K562 (cell line): ENCODE data around the gene GALNT12. TPM values are rescaled to one million over a fixed set of nuclear protein-coding genes. Genes with fewer than 3 reads are reported as not detected.
A peak's percentile ranks its signal among the peaks of the same experiment; 100 is the strongest.

Experiments
- ATAC-seq: fragments of 200-7000 bp; cut with Tn5 transposase; 3 replicates; pipeline ENCODE4 v1.9.1; 2020; ENCODE audit warnings: moderate library complexity
- BruUV-seq: library from RNA; stranded (reverse); fragments of 400-500 nt; replicated peaks from 2 replicates; lab custom pipeline; 2021; lab: Mats Ljungman, UMichigan
- CTCF ChIA-PET: fragments of 300-600 bp; formaldehyde crosslinking; extraction: SDS; loops from one replicate; lab custom pipeline; 2021; ENCODE audit warnings: low intra/inter-chr PET ratio; lab: Yijun Ruan, JAX
- POLR2A ChIA-PET: fragments of 300-600, 350-650 bp; sonication (Branson Sonifier 250); formaldehyde crosslinking; extraction: SDS; loops from one replicate; lab custom pipeline; 2021; ENCODE audit warnings: antibody characterized with exemption, inconsistent platforms; lab: Yijun Ruan, JAX
- DNase-seq, 4 experiments: peaks; one replicate each; pipeline versions ENCODE4 v3.0.0 to v3.0.0-alpha.2; 2011 to 2018; ENCODE audit warnings: low spot score in 3 of 4, mixed read lengths in 3 of 4; ENCODE audit errors: extremely low read depth in 1 of 4
- FAIRE-seq: peaks from 2 replicates; lab custom pipeline; 2011; peaks lifted over from hg19 to GRCh38; lab: Jason Lieb, UNC
- H2AFZ ChIP-seq: 2 replicates; pipeline ENCODE4 v1.6.0; 2011; ENCODE audit warnings: low read depth, low read length, control low read depth, inconsistent platforms
- H3K27ac ChIP-seq: fragments of 200-600 bp; 3 replicates; pipeline ENCODE4 v1.8.0; 2011; ENCODE audit warnings: low read depth, mild to moderate bottlenecking, control low read depth, inconsistent platforms, low read length, moderate library complexity, mixed read lengths; ENCODE audit errors: extremely low read depth
- H3K27me3 ChIP-seq, 2 experiments: fragments of 300-600 bp in 1 of 2; 2 replicates in 1 of 2; 3 replicates in 1 of 2; pipeline versions ENCODE4 v1.6.0 to v1.8.0; 2011; ENCODE audit warnings: inconsistent platforms in 2 of 2, low read length in 2 of 2, mild to moderate bottlenecking in 1 of 2, mixed read lengths in 1 of 2, moderate library complexity in 1 of 2; ENCODE audit not compliant: control insufficient read depth in 2 of 2, insufficient read depth in 2 of 2
- H3K36me3 ChIP-seq: fragments of 300-600 bp; 3 replicates; pipeline ENCODE4 v1.8.0; 2011; ENCODE audit warnings: mild to moderate bottlenecking, low read length, inconsistent platforms; ENCODE audit not compliant: control insufficient read depth, insufficient read depth
- H3K4me1 ChIP-seq, 2 experiments: fragments of 200-600 bp in 1 of 2; replicated peaks in 1 of 2; 2 replicates in 1 of 2; 3 replicates in 1 of 2; pipeline versions ENCODE4 v1.5.1 to v1.8.0; 2011; ENCODE audit warnings: inconsistent platforms in 2 of 2, low read length in 2 of 2, mild to moderate bottlenecking in 1 of 2, mixed read lengths in 1 of 2, moderate library complexity in 1 of 2; ENCODE audit not compliant: control insufficient read depth in 2 of 2, insufficient read depth in 2 of 2
- H3K4me2 ChIP-seq: 2 replicates; pipeline ENCODE4 v1.6.1; 2011; ENCODE audit warnings: low read length, control low read depth, inconsistent platforms, mixed read lengths; ENCODE audit not compliant: insufficient read depth
- H3K4me3 ChIP-seq: fragments of 200-600 bp; sonication (generic), shearing (Covaris generic); 2 replicates; pipeline ENCODE4 v1.5.1; 2016; ENCODE audit warnings: control low read depth, inconsistent platforms
- H3K79me2 ChIP-seq: fragments of 200-600 bp; 3 replicates; pipeline ENCODE4 v1.8.0; 2011; ENCODE audit warnings: low read length, inconsistent platforms; ENCODE audit not compliant: control insufficient read depth, insufficient read depth
- H3K9ac ChIP-seq, 2 experiments: 2 replicates each; pipeline versions ENCODE4 v1.6.0 to v1.6.1; 2011; ENCODE audit warnings: low read depth in 2 of 2, low read length in 2 of 2, control low read depth in 1 of 2, inconsistent platforms in 1 of 2, mild to moderate bottlenecking in 1 of 2, mixed read lengths in 1 of 2; ENCODE audit not compliant: insufficient read depth in 1 of 2
- H3K9me1 ChIP-seq: one replicate; pipeline ENCODE4 v1.6.0; 2011; ENCODE audit warnings: inconsistent platforms, mild to moderate bottlenecking, low read length, moderate library complexity; ENCODE audit not compliant: control insufficient read depth, insufficient read depth
- H3K9me3 ChIP-seq: replicated peaks from 2 replicates; pipeline ENCODE4 v1.5.1; 2011; ENCODE audit warnings: low read depth, low read length, inconsistent platforms; ENCODE audit not compliant: control insufficient read depth, insufficient read depth
- H4K20me1 ChIP-seq: replicated peaks from 2 replicates; pipeline ENCODE4 v1.6.1; 2011; ENCODE audit warnings: low read length, inconsistent platforms, mixed read lengths; ENCODE audit not compliant: control insufficient read depth, insufficient read depth
- AFF1 ChIP-seq, 2 experiments: fragments of 450-650 bp; IDR thresholded peaks; 2 replicates each; pipeline ENCODE4 v1.6.1; 2018; ENCODE audit warnings: mild to moderate bottlenecking in 2 of 2, low read depth in 1 of 2; ENCODE audit not compliant: partially characterized antibody in 2 of 2
- HDAC1 ChIP-seq, 2 experiments: fragments of 450-650 bp; IDR thresholded peaks; 2 replicates each; pipeline ENCODE4 v1.6.1; 2016 to 2017; ENCODE audit warnings: inconsistent platforms in 1 of 2, mild to moderate bottlenecking in 1 of 2, moderate library complexity in 1 of 2
- KDM1A ChIP-seq, 2 experiments: fragments of 450-650 bp; IDR thresholded peaks; 2 replicates each; pipeline ENCODE4 v1.6.1; 2016; ENCODE audit warnings: mild to moderate bottlenecking in 2 of 2
- POLR3A ChIP-seq: IDR thresholded peaks from 2 replicates; pipeline ENCODE4 v1.6.1; 2011; ENCODE audit warnings: borderline replicate concordance, mild to moderate bottlenecking, moderate library complexity; ENCODE audit not compliant: insufficient read length, insufficient read depth; ENCODE audit errors: extremely low read depth
- WGBS: fragments of 100-300 bp; shearing (Covaris generic); methylation state at CpG from one replicate; pipeline ENCODE4 v1.1.6; 2016; ENCODE audit warnings: low coverage, mixed read lengths; ENCODE audit not compliant: insufficient coverage; ENCODE audit errors: missing lambda C conversion rate; 5-methylcytosine and 5-hydroxymethylcytosine counted together
- in situ Hi-C: fragments of 300-500 bp; cut with MboI; formaldehyde crosslinking; loops from 4 replicates; pipeline ENCODE4 v1.15.0; 2018; ENCODE audit warnings: inconsistent platforms, mixed read lengths
- intact Hi-C: fragments of 100-400 bp; cut with micrococcal nuclease; formaldehyde crosslinking; loops from 2 replicates; pipeline ENCODE4 v1.14.2; 2022
- polyA plus RNA-seq, 8 experiments: library from polyadenylated mRNA; depleted of rRNA in 4 of 8; stranded (reverse) in 5 of 8; unstranded in 3 of 8; fragments of >200 nt; fragmentation: Nextera tagmentation in 2 of 8; fragmentation: Illumina TruSeq in 1 of 8; extraction: Ambion mirVana in 2 of 8; extraction: Trizol in 1 of 8; gene quantifications; 2 replicates each; pipeline versions ENCODE4 v1.2.1 to v1.2.3, GENCODE V29; 2011 to 2014; ENCODE audit warnings: inconsistent platforms in 1 of 8, missing spikeins in 1 of 8
- total RNA-seq, 7 experiments: library from RNA; depleted of rRNA in 6 of 7; stranded (reverse); fragments of >200 nt in 6 of 7; fragmentation: Illumina TruSeq in 2 of 7; extraction: Trizol in 2 of 7; gene quantifications; 2 replicates each; pipeline versions ENCODE4 v1.2.1 to v1.2.3, GENCODE V29; 2011 to 2021; ENCODE audit warnings: low replicate concordance in 1 of 7

GALNT12 gene
- total and polyA plus RNA-seq, 9 of the 15 experiments (the other 6 are each of a cell fraction or from before 2014, with no cell fraction given), result 29.7 to 82.9 (median 44.2) TPM

- ChIA-PET POLR2A (no interaction called here), CTCF (no interaction called here)
- Histone ChIP-seq H3K36me3 (no peaks in the 10 kb centered on the region), H3K27ac (no peak overlapping the region), H3K4me1 (peaks cover 0 to 6% of the 10 kb centered on the region in 2 experiments; a peak in 3 of 5 replicates), H3K27me3 (no peaks in the 10 kb centered on the region), H3K4me3 (no peak overlapping the region), H3K4me2 (no peak overlapping the region), H4K20me1 (no peaks in the 10 kb centered on the region), H3K9ac (no peak overlapping the region), H3K9me1 (no peaks in the 10 kb centered on the region), H3K79me2 (no peaks in the 10 kb centered on the region), H2AFZ (no peak overlapping the region), H3K9me3 (0 out of 2 replicates have a peak, but pooled peaks cover 3% of the 10 kb centered on the region)
- no peak for DNase-seq
- in situ Hi-C loops (no loop called here), intact Hi-C loops (no loop called here)
- FAIRE-seq, result no peak
- ATAC-seq, result no peak
- BruUV-seq, result no TSS peak
- WGBS, result 60% methylated on average over 3 of the region's 3 CpGs
- TF ChIP-seq KDM1A (IDR thresholded peaks at IDR 0.05), result no peak
These were observed 87.3 kb downstream of the GALNT12 start for GRCh38 chr9:98894761-98895160.

GRCh38 chr9:98896632-98897031 is 89.2 kb downstream of the GALNT12 start:
- no TSS peak for BruUV-seq
- in situ Hi-C loops, result no loop called here
- Histone ChIP-seq H3K27me3 (no peaks in the 10 kb centered on the region), H3K4me1 (peaks cover 0 to 6% of the 10 kb centered on the region in 2 experiments; a peak in 3 of 5 replicates), H3K4me3 (no peak overlapping the region), H3K9me3 (0 out of 2 replicates have a peak, but pooled peaks cover 3% of the 10 kb centered on the region), H3K9me1 (no peaks in the 10 kb centered on the region)
- intact Hi-C loops, result no loop called here
- CTCF ChIA-PET, result no interaction called here
- no peak for FAIRE-seq
- no peak for TF ChIP-seq POLR3A
- TF ChIP-seq AFF1 (IDR thresholded peaks at IDR 0.05; ENCODE audit: low read depth in 1 of 2, partially characterized antibody in 2 of 2), result peak in 1 of 2 experiments; percentile 76
- no peak for TF ChIP-seq HDAC1 (IDR thresholded peaks at IDR 0.05)
- TF ChIP-seq, all 486 proteins: peak for 1
- H3K27ac ChIP-seq, result no peak overlapping the region
- H4K20me1 ChIP-seq, result no peaks in the 10 kb centered on the region
- H2AFZ ChIP-seq, result no peak overlapping the region
- H3K9ac ChIP-seq, result no peak overlapping the region
- POLR2A ChIA-PET, result no interaction called here
- H3K4me2 ChIP-seq, result no peak overlapping the region
- 82% methylated on average over 2 of the region's 2 CpGs for WGBS
- ATAC-seq, result no peak
- H3K36me3 ChIP-seq, result no peaks in the 10 kb centered on the region
- H3K79me2 ChIP-seq, result no peaks in the 10 kb centered on the region
- DNase-seq, result no peak
